HCT116 (cell line): ENCODE results near the gene THEMIS. TPM values are rescaled to one million over a fixed set of nuclear protein-coding genes. Genes with fewer than 3 reads are reported as not detected.

Experiments
- ATAC-seq: fragments of 200-7000 bp; cut with Tn5 transposase; 2 replicates; pipeline ENCODE4 v1.9.1; 2020; ENCODE audit warnings: mild to moderate bottlenecking, moderate library complexity
- BruUV-seq: library from RNA; stranded (reverse); fragments of 400-500 nt; replicated peaks from 2 replicates; lab custom pipeline; 2021; lab: Mats Ljungman, UMichigan
- CTCF ChIA-PET: fragments of 300-600 bp; sonication (Branson Sonifier 250); formaldehyde crosslinking; loops from one replicate; lab custom pipeline; 2021; ENCODE audit warnings: antibody characterized with exemption; lab: Charles Lee
- POLR2A ChIA-PET: fragments of 300-600, 350-600 bp; sonication (Branson Sonifier 250); formaldehyde crosslinking; loops from one replicate; lab custom pipeline; 2021; ENCODE audit warnings: antibody characterized with exemption; lab: Charles Lee
- RAD21 ChIA-PET, 2 experiments: fragments of 300-600 bp; sonication (Branson Sonifier 250); formaldehyde crosslinking; loops; one replicate each; lab custom pipeline; 2023; ENCODE audit warnings: low total read pairs in 2 of 2; ENCODE audit not compliant: uncharacterized antibody in 2 of 2, unreplicated experiment in 2 of 2, low non-redundant PET in 1 of 2; lab: Charles Lee
- DNase-seq: peaks from one replicate; pipeline ENCODE4 v3.0.0-alpha.2; 2010; ENCODE audit warnings: low read depth, low spot score
- H2AFZ ChIP-seq: fragments of 200-600 bp; shearing (Covaris generic), sonication (generic); 2 replicates; pipeline ENCODE4 v1.6.1; 2017; ENCODE audit warnings: low read depth, mixed run types, mixed read lengths, antibody characterized with exemption, low read length; ENCODE audit not compliant: poor library complexity, severe bottlenecking
- H3K27ac ChIP-seq: 2 replicates; pipeline ENCODE4 v1.5.1; 2012; ENCODE audit warnings: low read depth, low read length
- H3K27me3 ChIP-seq: fragments of 200-600 bp; sonication (generic); 2 replicates; pipeline ENCODE4 v1.6.1; 2016; ENCODE audit warnings: mixed run types, low read length, mixed read lengths; ENCODE audit not compliant: insufficient read depth
- H3K36me3 ChIP-seq, 2 experiments: fragments of 200-500 bp in 1 of 2; fragments of 200-600 bp in 1 of 2; sonication (Bioruptor generic) in 1 of 2; sonication (generic) in 1 of 2; 2 replicates each; pipeline versions ENCODE4 v1.5.1 to v1.6.1; 2014 to 2016; ENCODE audit warnings: low read length in 2 of 2, inconsistent platforms in 1 of 2, mixed read lengths in 1 of 2, mixed run types in 1 of 2; ENCODE audit not compliant: insufficient read depth in 2 of 2, control insufficient read depth in 1 of 2
- H3K4me1 ChIP-seq, 2 experiments: fragments of 200-600 bp in 1 of 2; sonication (generic) in 1 of 2; 2 replicates each; pipeline versions ENCODE4 v1.5.1 to v1.6.1; 2012 to 2017; ENCODE audit warnings: low read length in 2 of 2, inconsistent platforms in 1 of 2, mild to moderate bottlenecking in 1 of 2, mixed read lengths in 1 of 2, mixed run types in 1 of 2, moderate library complexity in 1 of 2; ENCODE audit not compliant: insufficient read depth in 2 of 2, control insufficient read depth in 1 of 2
- H3K4me2 ChIP-seq: fragments of 200-600 bp; sonication (generic); 2 replicates; pipeline ENCODE4 v1.6.1; 2017; ENCODE audit warnings: mixed run types, low read length, mixed read lengths
- H3K4me3 ChIP-seq, 2 experiments: fragments of 200-600 bp in 1 of 2; sonication (generic) in 1 of 2; replicated peaks in 1 of 2; 2 replicates each; pipeline ENCODE4 v1.5.1; 2011 to 2016; ENCODE audit warnings: low read length in 2 of 2, control low read depth in 1 of 2, low read depth in 1 of 2, mild to moderate bottlenecking in 1 of 2, mixed read lengths in 1 of 2, mixed run types in 1 of 2
- H3K79me2 ChIP-seq: fragments of 200-600 bp; sonication (generic); 2 replicates; pipeline ENCODE4 v1.6.1; 2017; ENCODE audit warnings: mild to moderate bottlenecking, mixed run types, low read length, moderate library complexity, mixed read lengths; ENCODE audit not compliant: insufficient read depth
- H3K9ac ChIP-seq: fragments of 200-600 bp; sonication (generic); 2 replicates; pipeline ENCODE4 v1.6.1; 2016; ENCODE audit warnings: low read length, mixed read lengths
- H3K9me2 ChIP-seq: fragments of 200-600 bp; sonication (generic), shearing (Covaris generic); 2 replicates; pipeline ENCODE4 v1.6.1; 2017; ENCODE audit warnings: mixed run types, mild to moderate bottlenecking, moderate library complexity; ENCODE audit not compliant: insufficient read depth
- H3K9me3 ChIP-seq, 2 experiments: fragments of 200-500 bp in 1 of 2; fragments of 200-600 bp in 1 of 2; sonication (Bioruptor generic) in 1 of 2; sonication (generic) in 1 of 2; 2 replicates each; pipeline ENCODE4 v1.6.1; 2014 to 2017; ENCODE audit warnings: low read length in 2 of 2, mixed read lengths in 2 of 2, inconsistent platforms in 1 of 2, low read depth in 1 of 2, mild to moderate bottlenecking in 1 of 2, mixed run types in 1 of 2, moderate library complexity in 1 of 2; ENCODE audit not compliant: control insufficient read depth in 1 of 2, insufficient read depth in 1 of 2
- H4K20me1 ChIP-seq: fragments of 200-600 bp; sonication (generic), shearing (Covaris generic); 2 replicates; pipeline ENCODE4 v1.6.1; 2017; ENCODE audit warnings: mixed run types, mild to moderate bottlenecking, moderate library complexity; ENCODE audit not compliant: insufficient read depth
- EGR1 ChIP-seq: IDR thresholded peaks from 2 replicates; pipeline ENCODE4 v1.6.1; 2012; ENCODE audit warnings: low read depth
- SIN3A ChIP-seq: IDR thresholded peaks from 2 replicates; pipeline ENCODE4 v1.6.1; 2012; ENCODE audit warnings: low read depth
- SP1 ChIP-seq: IDR thresholded peaks from 2 replicates; pipeline ENCODE4 v1.6.1; 2012; ENCODE audit warnings: low read depth
- TCF7L2 ChIP-seq: IDR thresholded peaks from 2 replicates; pipeline ENCODE4 v1.7.0; 2011; ENCODE audit warnings: borderline replicate concordance, inconsistent platforms; ENCODE audit not compliant: insufficient read depth, insufficient read length; ENCODE audit errors: extremely low read depth
- YY1 ChIP-seq: IDR thresholded peaks from 2 replicates; pipeline ENCODE4 v1.6.1; 2011; ENCODE audit warnings: low read length, low read depth, moderate library complexity, mild to moderate bottlenecking; ENCODE audit not compliant: insufficient replicate concordance; ENCODE audit errors: extremely low read depth
- ZBTB33 ChIP-seq: IDR thresholded peaks from 2 replicates; pipeline ENCODE4 v1.6.1; 2011; ENCODE audit warnings: mild to moderate bottlenecking, low read length, moderate library complexity; ENCODE audit not compliant: insufficient replicate concordance; ENCODE audit errors: extremely low read depth
- ZFX ChIP-seq: fragments of 450-650 bp; IDR thresholded peaks from 2 replicates; pipeline ENCODE4 v1.6.1; 2017
- intact Hi-C: fragments of 100-400 bp; cut with micrococcal nuclease; formaldehyde crosslinking; loops from 2 replicates; pipeline ENCODE4 v1.10.0; 2022
- total RNA-seq: library from RNA; stranded (reverse); gene quantifications from one replicate; pipeline ENCODE4 v1.2.1, GENCODE V29; 2021; ENCODE audit not compliant: unreplicated experiment

THEMIS gene
- total RNA-seq, 1 experiment from 2014 or later = 0.20 TPM

- ChIA-PET CTCF (no interaction called here), POLR2A (no interaction called here), RAD21 (no interaction called here)
- DNase-seq (no peak), ATAC-seq (no peak)
- TF ChIP-seq SP1 = no peak
- no peak for TF ChIP-seq SIN3A
- TF ChIP-seq EGR1 = no peak
- no peak for TF ChIP-seq TCF7L2
- no peak for TF ChIP-seq ZFX
- TF ChIP-seq YY1 = no peak
- TF ChIP-seq ZBTB33 = no peak
- no peak overlapping the region for H3K9ac ChIP-seq
- no peaks in the 10 kb centered on the region for H3K9me3 ChIP-seq
- H2AFZ ChIP-seq = no peak overlapping the region
- H3K4me2 ChIP-seq = no peak overlapping the region
- BruUV-seq = no TSS peak
- H4K20me1 ChIP-seq = no peaks in the 10 kb centered on the region
- H3K4me1 ChIP-seq = no peaks in the 10 kb centered on the region
- 0 out of 2 replicates have a peak, but pooled peaks cover 3% of the 10 kb centered on the region for H3K9me2 ChIP-seq
- no peaks in the 10 kb centered on the region for H3K27me3 ChIP-seq
- H3K27ac ChIP-seq = no peak overlapping the region
- no peak overlapping the region for H3K4me3 ChIP-seq
- H3K79me2 ChIP-seq = no peaks in the 10 kb centered on the region
- H3K36me3 ChIP-seq = no peaks in the 10 kb centered on the region
- intact Hi-C loops = no loop called here
These were observed 44.7 kb upstream of the THEMIS start for GRCh38 chr6:127945434-127946097.
